Vagina (tissue), 2 donors: ENCODE measurements around the gene FAM98C.

Experiments used
- POLR2AphosphoS5 ChIP-seq, 2 donors: sonication (generic); formaldehyde crosslinking; IDR thresholded peaks; one replicate each; pipeline ENCODE4 v1.9.0; 2017; ENCODE audit warnings: antibody characterized with exemption in 2 of 2, mild to moderate bottlenecking in 2 of 2, low read depth in 1 of 2; ENCODE audit not compliant: insufficient read depth in 1 of 2
- TF ChIP-seq, protein P1 (sequence below), 3 experiments: fragments of 450-650 bp in 2 of 3; fragments of 200-600 bp in 1 of 3; sonication (generic) in 1 of 3; IDR thresholded peaks; one replicate each; pipeline ENCODE4 v1.5.1; 2017 to 2019; ENCODE audit warnings: antibody characterized with exemption in 3 of 3, mild to moderate bottlenecking in 2 of 3, moderate library complexity in 2 of 3

DNA sequence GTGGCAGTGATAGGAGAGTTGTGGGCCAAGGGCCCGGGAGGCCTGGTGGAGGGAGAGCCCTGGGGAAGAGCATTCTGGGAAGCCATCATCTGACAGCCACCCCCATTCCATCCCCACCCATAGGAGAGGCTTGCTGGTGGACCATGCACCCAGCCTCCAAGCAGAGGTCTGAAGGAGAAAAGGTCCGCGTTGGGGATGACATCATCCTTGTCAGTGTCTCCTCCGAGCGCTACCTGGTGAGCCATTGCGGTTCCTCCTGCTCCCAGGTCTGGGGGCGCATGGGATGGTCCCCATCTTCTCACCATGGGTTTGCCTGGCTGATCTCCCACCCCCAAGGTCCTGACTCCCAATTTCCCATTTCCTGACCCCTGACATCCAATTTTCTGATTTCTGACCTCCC lies 41.1 kb downstream of the FAM98C start:
- TF ChIP-seq, protein P1, sequence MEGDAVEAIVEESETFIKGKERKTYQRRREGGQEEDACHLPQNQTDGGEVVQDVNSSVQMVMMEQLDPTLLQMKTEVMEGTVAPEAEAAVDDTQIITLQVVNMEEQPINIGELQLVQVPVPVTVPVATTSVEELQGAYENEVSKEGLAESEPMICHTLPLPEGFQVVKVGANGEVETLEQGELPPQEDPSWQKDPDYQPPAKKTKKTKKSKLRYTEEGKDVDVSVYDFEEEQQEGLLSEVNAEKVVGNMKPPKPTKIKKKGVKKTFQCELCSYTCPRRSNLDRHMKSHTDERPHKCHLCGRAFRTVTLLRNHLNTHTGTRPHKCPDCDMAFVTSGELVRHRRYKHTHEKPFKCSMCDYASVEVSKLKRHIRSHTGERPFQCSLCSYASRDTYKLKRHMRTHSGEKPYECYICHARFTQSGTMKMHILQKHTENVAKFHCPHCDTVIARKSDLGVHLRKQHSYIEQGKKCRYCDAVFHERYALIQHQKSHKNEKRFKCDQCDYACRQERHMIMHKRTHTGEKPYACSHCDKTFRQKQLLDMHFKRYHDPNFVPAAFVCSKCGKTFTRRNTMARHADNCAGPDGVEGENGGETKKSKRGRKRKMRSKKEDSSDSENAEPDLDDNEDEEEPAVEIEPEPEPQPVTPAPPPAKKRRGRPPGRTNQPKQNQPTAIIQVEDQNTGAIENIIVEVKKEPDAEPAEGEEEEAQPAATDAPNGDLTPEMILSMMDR (IDR thresholded peaks at IDR 0.05) = no peak
- no peak for TF ChIP-seq POLR2AphosphoS5 (IDR thresholded peaks at IDR 0.05; ENCODE audit: insufficient read depth in 1 of 2, low read depth in 1 of 2)
